Ramos (cell line): ENCODE results near the gene SDK1.
"Not testable (repeated sequence)": the region's sequence is repeated elsewhere in the genome, so short reads cannot be mapped to it uniquely, and the experiment has no call there.

ENCODE experiments used
- in situ Hi-C: fragments of 300-500 bp; cut with MboI; formaldehyde crosslinking; loops from one replicate; pipeline ENCODE4 v1.14.3; 2022; ENCODE audit warnings: low sequenced_read_pairs; ENCODE audit not compliant: unreplicated experiment

Gene SDK1

GRCh38 chr7:4073052-4073451 lies 772.0 kb downstream of the SDK1 start:
- in situ Hi-C loops: no loop called here

DNA sequence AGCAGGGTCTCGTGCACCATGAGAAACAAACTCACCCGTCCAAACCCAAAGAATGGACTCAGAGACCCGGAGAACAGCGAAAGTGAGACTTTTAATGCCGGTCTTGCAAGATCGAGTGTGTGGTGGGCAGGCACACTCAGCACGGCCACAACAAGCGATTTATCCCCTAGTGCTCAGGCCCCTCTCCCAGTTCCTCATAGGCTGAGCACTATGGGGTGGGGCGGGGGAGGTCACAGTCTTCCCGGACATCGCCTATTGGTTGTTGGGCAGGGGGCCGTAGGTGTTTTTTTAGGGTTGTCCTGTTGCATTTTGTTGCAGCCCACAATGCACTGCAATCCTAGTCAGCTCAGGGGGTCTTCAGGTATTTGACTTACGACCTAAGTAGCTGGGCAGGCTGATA lies 772.7 kb downstream of the SDK1 start:
- in situ Hi-C loops: no loop called here

- in situ Hi-C loops: no loop called here
Observed at GRCh38 chr7:4074407-4074806, 773.4 kb downstream of the SDK1 start.

GRCh38 chr7:4074994-4075393 lies 773.9 kb downstream of the SDK1 start:
- in situ Hi-C loops: no loop called here

- in situ Hi-C loops: no loop called here
Observed at GRCh38 chr7:4076701-4077294, 775.7 kb downstream of the SDK1 start.

DNA sequence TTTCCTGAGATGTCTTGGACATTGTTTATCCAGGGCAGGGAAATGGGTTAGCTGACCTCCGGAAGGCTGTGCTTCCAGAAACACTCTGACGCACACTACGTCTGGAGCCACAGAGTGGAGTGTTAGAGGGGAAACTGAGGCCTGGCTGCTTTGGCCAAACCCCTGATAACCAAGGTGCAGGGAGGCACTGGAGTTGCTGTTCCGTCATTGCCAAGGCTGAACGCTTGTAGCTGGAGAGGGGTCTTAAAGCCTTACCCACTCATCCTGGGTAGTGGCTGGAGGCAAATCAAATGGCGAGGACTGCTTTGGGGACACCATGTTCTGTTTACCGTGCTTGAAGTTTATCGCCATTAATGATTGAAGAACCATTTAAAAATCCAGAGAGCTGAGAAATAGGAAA lies 776.9 kb downstream of the SDK1 start:
- in situ Hi-C loops: no loop called here

- in situ Hi-C loops: no loop called here
Observed at GRCh38 chr7:4078580-4078979, 777.5 kb downstream of the SDK1 start.

- in situ Hi-C loops: no loop called here
Observed at GRCh38 chr7:4079366-4079765, 778.3 kb downstream of the SDK1 start.

GRCh38 chr7:4079956-4080355 lies 778.9 kb downstream of the SDK1 start:
- in situ Hi-C loops: no loop called here

- in situ Hi-C loops: no loop called here
Observed at GRCh38 chr7:4080954-4081353, 779.9 kb downstream of the SDK1 start.

GRCh38 chr7:4083513-4083912 lies 782.5 kb downstream of the SDK1 start:
- in situ Hi-C loops: no loop called here

- in situ Hi-C loops: no loop called here
Observed at GRCh38 chr7:4084271-4084670, 783.2 kb downstream of the SDK1 start.

- in situ Hi-C loops: no loop called here
Observed at GRCh38 chr7:4085937-4086691, 785.1 kb downstream of the SDK1 start.

DNA sequence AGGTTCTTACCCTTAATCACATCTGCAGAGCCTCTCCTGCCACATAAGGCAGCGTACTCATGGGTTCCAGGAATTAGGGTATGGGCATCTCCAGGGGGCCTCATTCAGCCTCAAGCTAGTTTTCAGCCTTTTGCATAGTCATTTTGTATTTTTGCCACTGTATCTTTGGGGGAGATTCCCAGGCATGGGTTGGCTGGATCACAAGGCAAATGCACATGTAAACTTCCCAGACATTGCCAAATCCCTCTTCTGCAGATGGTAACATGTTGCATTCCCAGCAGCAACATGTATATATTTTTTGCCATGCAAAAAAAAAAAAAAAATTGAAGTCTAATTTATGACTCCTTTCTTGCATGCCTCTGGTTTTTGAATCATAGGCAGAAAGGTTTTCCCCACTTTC lies 785.7 kb downstream of the SDK1 start:
- in situ Hi-C loops: no loop called here

DNA sequence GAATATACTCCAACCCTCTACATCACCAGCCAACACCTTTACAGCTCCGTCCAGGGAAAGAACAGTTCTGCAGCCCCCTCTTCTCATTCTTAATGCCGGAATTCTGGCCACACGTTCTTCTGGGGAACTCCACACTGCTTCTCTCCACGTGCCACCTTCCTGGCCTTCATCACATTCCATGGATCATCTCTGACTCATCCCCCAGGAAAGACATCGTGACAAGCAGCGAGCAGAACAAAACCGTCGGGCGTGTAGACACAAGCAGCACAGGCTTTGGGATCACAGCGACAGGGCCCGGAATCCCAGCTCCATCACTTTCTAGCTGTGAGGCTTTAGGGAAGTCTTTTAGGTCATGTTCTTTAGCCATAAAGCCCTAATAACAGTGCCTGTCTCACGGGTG lies 790.7 kb downstream of the SDK1 start:
- in situ Hi-C loops: no loop called here

GRCh38 chr7:4093035-4093434 lies 792.0 kb downstream of the SDK1 start:
- in situ Hi-C loops: no loop called here

DNA sequence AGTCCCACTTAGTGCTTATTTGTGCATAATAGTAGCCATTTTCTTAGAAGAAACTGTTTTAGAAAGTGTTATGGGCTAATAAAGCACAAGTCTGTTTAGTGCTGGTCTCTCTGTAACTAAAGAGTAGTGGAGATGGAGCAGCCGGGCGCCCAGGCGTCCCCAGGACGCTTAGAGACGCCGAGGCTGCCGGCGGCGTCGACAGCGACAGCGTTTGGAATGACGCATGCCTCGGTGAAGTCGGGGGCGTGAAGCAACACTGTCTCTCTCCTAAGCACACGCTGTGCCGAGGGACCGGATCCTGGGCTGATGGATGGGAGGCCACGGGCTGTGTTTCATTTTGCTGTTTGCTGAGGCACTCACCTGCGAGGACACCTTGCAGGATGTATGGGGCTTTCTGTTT lies 792.4 kb downstream of the SDK1 start:
- in situ Hi-C loops: no loop called here

DNA sequence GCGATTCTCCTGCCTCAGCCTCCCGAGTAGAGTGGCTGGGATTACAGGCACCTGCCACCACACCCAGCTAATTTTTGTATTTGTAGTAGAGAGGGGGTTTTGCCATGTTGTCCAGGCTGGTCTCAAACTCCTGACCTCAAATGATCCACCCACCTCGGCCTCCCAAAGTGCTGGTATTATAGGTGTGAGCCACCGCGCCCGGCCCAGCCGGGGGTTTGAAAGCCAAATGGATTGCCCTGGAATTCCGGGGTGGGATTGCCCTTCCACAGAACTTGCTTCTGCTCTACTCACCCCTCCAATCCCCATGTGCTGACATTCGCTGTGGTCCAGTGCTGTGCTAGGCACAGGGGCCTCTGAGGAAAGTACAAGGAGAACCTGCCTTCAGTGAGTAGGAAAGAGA lies 793.1 kb downstream of the SDK1 start:
- in situ Hi-C loops: not testable (repeated sequence)

DNA sequence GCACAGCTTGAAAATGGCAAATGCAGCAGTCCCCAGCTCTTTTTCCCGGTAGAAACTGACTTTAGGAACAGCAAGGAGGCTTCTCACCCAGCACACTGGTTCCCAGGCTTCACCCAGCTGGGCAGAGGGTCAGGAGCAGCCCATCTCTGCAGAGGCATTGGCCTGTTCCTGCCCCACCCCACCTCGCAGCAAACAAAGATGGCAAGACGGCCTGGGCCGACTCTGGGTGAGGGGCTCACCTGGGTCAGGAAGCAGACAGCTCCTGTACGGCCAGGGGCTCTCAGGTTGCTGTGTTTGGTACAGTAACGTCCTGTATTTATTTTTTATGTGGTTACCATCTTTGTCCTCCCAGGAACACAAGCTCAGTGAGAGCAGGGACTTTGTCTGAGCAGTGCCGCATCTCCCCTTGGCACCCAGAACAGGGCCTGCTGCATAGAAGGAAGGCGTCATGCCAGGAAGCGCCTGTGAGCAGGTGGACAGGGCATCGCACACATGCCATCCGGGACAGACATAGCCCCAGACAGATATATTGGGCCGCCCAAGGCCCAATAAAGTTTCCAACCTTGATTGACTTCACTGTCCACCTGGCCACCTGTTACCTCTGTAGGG lies 796.1 kb downstream of the SDK1 start:
- in situ Hi-C loops: no loop called here

DNA sequence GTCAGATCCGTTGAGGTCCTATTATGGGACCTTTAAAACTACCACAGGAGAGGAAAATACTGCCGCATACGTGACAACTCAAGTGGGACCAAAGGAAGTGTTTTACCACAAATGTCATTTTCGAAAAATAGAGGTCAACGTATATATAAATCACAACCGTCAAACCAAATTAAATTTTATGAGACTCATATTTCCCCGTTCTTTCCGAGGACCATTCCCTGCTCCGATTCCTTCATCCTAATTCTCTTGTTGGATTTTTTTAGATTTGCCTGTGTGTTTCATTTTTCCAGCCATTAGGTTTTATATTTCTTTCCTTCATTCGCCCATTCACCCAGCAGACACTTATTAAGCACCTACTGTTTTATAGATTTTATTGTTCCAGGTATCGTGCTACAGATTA lies 797.1 kb downstream of the SDK1 start:
- in situ Hi-C loops: no loop called here

DNA sequence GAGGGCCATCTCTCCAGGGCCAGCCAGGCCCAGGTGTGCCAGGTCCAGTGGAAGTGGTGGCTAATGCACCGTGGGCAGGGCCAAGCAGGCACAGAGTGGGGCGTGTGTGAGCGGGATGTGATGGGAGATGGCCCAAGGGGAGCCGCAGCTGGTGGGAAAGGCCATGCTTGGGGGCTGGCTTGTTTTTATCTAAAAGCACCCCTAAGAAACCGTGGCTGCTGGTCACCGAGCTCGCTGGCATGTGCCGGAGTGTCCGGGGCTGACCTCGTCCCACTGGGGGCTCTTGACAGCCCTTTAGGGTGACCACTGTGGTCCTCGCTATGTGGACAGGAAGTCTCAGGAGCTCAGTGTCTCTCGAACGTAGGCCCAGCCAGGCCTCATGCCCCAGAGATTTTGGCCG lies 798.6 kb downstream of the SDK1 start:
- in situ Hi-C loops: no loop called here

GRCh38 chr7:4100148-4100547 lies 799.1 kb downstream of the SDK1 start:
- in situ Hi-C loops: no loop called here
